HepG2 (cell line): ENCODE results near the gene PLOD2. TPM values are rescaled to one million over a fixed set of nuclear protein-coding genes. Genes with fewer than 3 reads are reported as not detected.

ENCODE experiments used
- ADNP ChIP-seq: sonication (generic); formaldehyde crosslinking; IDR thresholded peaks from 2 replicates; pipeline ENCODE4 v1.4.0; 2020; ENCODE audit warnings: missing genetic modification reagents
- CBX2 ChIP-seq, 2 experiments: fragments of 200-600 bp in 1 of 2; sonication (generic); formaldehyde crosslinking in 1 of 2; IDR thresholded peaks; 2 replicates each; pipeline versions ENCODE4 v1.7.0 to v1.8.1; 2018 to 2022; ENCODE audit warnings: low read depth in 2 of 2, low read length in 1 of 2, mild to moderate bottlenecking in 1 of 2, missing genetic modification reagents in 1 of 2
- ETV5 ChIP-seq: IDR thresholded peaks from 2 replicates; pipeline ENCODE4 v1.6.1; 2018; ENCODE audit warnings: missing biosample characterization, missing genetic modification reagents, inconsistent platforms, borderline replicate concordance
- HOXA3 ChIP-seq: sonication (generic); formaldehyde crosslinking; IDR thresholded peaks from 2 replicates; pipeline ENCODE4 v1.5.0; 2020; ENCODE audit warnings: missing genetic modification reagents
- HOXA9 ChIP-seq: sonication (generic); formaldehyde crosslinking; IDR thresholded peaks from 2 replicates; pipeline ENCODE4 v1.8.1; 2022; ENCODE audit warnings: missing genetic modification reagents, mild to moderate bottlenecking, moderate library complexity, borderline replicate concordance
- KDM5B ChIP-seq: sonication (generic); formaldehyde crosslinking; IDR thresholded peaks from 2 replicates; pipeline ENCODE4 v1.4.0; 2020; ENCODE audit warnings: missing genetic modification reagents, mild to moderate bottlenecking, borderline replicate concordance
- SOX6 ChIP-seq, 2 experiments: fragments of 450-650 bp in 1 of 2; sonication (generic) in 1 of 2; formaldehyde crosslinking in 1 of 2; IDR thresholded peaks; 2 replicates each; pipeline versions ENCODE4 v1.4.0 to v1.6.1; 2017 to 2020; ENCODE audit warnings: antibody characterized with exemption in 1 of 2, mild to moderate bottlenecking in 1 of 2, missing genetic modification reagents in 1 of 2
- SPEN ChIP-seq: sonication (generic); formaldehyde crosslinking; IDR thresholded peaks from 2 replicates; pipeline ENCODE4 v1.5.1; 2020; ENCODE audit warnings: low read depth, mild to moderate bottlenecking, missing genetic modification reagents
- WIZ ChIP-seq: sonication (generic); formaldehyde crosslinking; IDR thresholded peaks from 2 replicates; pipeline ENCODE4 v1.5.1; 2020; ENCODE audit warnings: mild to moderate bottlenecking, missing genetic modification reagents
- ZBED4 ChIP-seq: sonication (generic); formaldehyde crosslinking; IDR thresholded peaks from 2 replicates; pipeline ENCODE4 v1.4.0; 2020; ENCODE audit warnings: missing genetic modification reagents, borderline replicate concordance
- ZBTB38 ChIP-seq: sonication (generic); formaldehyde crosslinking; IDR thresholded peaks from 2 replicates; pipeline ENCODE4 v1.5.1; 2020; ENCODE audit warnings: mild to moderate bottlenecking, missing genetic modification reagents
- ZNF710 ChIP-seq: sonication (generic); formaldehyde crosslinking; IDR thresholded peaks from 2 replicates; pipeline ENCODE4 v1.5.0; 2020; ENCODE audit warnings: mild to moderate bottlenecking, missing genetic modification reagents, borderline replicate concordance
- ZSCAN20 ChIP-seq: sonication (generic); formaldehyde crosslinking; IDR thresholded peaks from 2 replicates; pipeline ENCODE4 v1.4.0; 2020; ENCODE audit warnings: missing genetic modification reagents, mild to moderate bottlenecking, borderline replicate concordance
- polyA plus RNA-seq, 8 experiments: library from polyadenylated mRNA; depleted of rRNA in 3 of 8; stranded (reverse) in 7 of 8; unstranded in 1 of 8; fragments of >200 nt; fragmentation: Illumina TruSeq in 4 of 8; extraction: Trizol in 4 of 8; gene quantifications; 2 replicates each; pipeline versions ENCODE4 v1.2.1 to v1.2.3, GENCODE V29; 2011 to 2016; ENCODE audit warnings: low read depth in 4 of 8, missing spikeins in 1 of 8, mixed read lengths in 1 of 8; ENCODE audit not compliant: insufficient read depth in 1 of 8
- total RNA-seq, 5 experiments: library from RNA; depleted of rRNA; stranded (reverse); fragments of >200 nt; fragmentation: Illumina TruSeq; extraction: Trizol; gene quantifications; 2 replicates each; pipeline ENCODE4 v1.2.3, GENCODE V29; 2016; ENCODE audit warnings: low read depth in 1 of 5
- TF ChIP-seq, protein P1 (sequence below): sonication (generic); formaldehyde crosslinking; IDR thresholded peaks from 2 replicates; pipeline ENCODE4 v1.8.1; 2023; ENCODE audit warnings: mild to moderate bottlenecking, missing genetic modification reagents
- TF ChIP-seq, protein P2 (sequence below): sonication (generic); formaldehyde crosslinking; conservative IDR thresholded peaks from 2 replicates; pipeline ENCODE4 v1.4.0; 2020; ENCODE audit warnings: mild to moderate bottlenecking, missing genetic modification reagents, moderate library complexity
- TF ChIP-seq, protein P3 (sequence below): sonication (generic); formaldehyde crosslinking; IDR thresholded peaks from 2 replicates; pipeline ENCODE4 v1.4.0; 2020; ENCODE audit warnings: missing genetic modification reagents

PLOD2 gene
- total and polyA plus RNA-seq, 2 of the 13 experiments (the other 11 are each of a cell fraction or from before 2014, with no cell fraction given), result 107 to 161 TPM

- TF ChIP-seq, protein P1, sequence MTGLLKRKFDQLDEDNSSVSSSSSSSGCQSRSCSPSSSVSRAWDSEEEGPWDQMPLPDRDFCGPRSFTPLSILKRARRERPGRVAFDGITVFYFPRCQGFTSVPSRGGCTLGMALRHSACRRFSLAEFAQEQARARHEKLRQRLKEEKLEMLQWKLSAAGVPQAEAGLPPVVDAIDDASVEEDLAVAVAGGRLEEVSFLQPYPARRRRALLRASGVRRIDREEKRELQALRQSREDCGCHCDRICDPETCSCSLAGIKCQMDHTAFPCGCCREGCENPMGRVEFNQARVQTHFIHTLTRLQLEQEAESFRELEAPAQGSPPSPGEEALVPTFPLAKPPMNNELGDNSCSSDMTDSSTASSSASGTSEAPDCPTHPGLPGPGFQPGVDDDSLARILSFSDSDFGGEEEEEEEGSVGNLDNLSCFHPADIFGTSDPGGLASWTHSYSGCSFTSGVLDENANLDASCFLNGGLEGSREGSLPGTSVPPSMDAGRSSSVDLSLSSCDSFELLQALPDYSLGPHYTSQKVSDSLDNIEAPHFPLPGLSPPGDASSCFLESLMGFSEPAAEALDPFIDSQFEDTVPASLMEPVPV (CRISPR knock-in tag), result no peak
- TF ChIP-seq SOX6 (IDR thresholded peaks at IDR 0.05), result no peak
- peak; percentile 32; the same call in 1 of the 2 replicates for TF ChIP-seq SOX6 (CRISPR knock-in tag; IDR thresholded peaks at IDR 0.05)
- no peak for TF ChIP-seq WIZ (CRISPR knock-in tag)
- TF ChIP-seq, protein P2, sequence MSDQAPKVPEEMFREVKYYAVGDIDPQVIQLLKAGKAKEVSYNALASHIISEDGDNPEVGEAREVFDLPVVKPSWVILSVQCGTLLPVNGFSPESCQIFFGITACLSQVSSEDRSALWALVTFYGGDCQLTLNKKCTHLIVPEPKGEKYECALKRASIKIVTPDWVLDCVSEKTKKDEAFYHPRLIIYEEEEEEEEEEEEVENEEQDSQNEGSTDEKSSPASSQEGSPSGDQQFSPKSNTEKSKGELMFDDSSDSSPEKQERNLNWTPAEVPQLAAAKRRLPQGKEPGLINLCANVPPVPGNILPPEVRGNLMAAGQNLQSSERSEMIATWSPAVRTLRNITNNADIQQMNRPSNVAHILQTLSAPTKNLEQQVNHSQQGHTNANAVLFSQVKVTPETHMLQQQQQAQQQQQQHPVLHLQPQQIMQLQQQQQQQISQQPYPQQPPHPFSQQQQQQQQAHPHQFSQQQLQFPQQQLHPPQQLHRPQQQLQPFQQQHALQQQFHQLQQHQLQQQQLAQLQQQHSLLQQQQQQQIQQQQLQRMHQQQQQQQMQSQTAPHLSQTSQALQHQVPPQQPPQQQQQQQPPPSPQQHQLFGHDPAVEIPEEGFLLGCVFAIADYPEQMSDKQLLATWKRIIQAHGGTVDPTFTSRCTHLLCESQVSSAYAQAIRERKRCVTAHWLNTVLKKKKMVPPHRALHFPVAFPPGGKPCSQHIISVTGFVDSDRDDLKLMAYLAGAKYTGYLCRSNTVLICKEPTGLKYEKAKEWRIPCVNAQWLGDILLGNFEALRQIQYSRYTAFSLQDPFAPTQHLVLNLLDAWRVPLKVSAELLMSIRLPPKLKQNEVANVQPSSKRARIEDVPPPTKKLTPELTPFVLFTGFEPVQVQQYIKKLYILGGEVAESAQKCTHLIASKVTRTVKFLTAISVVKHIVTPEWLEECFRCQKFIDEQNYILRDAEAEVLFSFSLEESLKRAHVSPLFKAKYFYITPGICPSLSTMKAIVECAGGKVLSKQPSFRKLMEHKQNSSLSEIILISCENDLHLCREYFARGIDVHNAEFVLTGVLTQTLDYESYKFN (CRISPR knock-in tag), result peak; percentile 34
- no peak for TF ChIP-seq CBX2 (IDR thresholded peaks at IDR 0.05; ENCODE audit: low read depth, low read length)
- no peak for TF ChIP-seq CBX2 (CRISPR knock-in tag; IDR thresholded peaks at IDR 0.05; ENCODE audit: low read depth)
- TF ChIP-seq, protein P3, sequence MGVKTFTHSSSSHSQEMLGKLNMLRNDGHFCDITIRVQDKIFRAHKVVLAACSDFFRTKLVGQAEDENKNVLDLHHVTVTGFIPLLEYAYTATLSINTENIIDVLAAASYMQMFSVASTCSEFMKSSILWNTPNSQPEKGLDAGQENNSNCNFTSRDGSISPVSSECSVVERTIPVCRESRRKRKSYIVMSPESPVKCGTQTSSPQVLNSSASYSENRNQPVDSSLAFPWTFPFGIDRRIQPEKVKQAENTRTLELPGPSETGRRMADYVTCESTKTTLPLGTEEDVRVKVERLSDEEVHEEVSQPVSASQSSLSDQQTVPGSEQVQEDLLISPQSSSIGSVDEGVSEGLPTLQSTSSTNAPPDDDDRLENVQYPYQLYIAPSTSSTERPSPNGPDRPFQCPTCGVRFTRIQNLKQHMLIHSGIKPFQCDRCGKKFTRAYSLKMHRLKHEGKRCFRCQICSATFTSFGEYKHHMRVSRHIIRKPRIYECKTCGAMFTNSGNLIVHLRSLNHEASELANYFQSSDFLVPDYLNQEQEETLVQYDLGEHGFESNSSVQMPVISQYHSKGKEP, result no peak
- TF ChIP-seq HOXA9 (CRISPR knock-in tag), result no peak
- no peak for TF ChIP-seq HOXA3 (CRISPR knock-in tag)
- TF ChIP-seq ZBED4 (CRISPR knock-in tag), result no peak
- TF ChIP-seq ZBTB38 (CRISPR knock-in tag), result no peak
- no peak for TF ChIP-seq ZSCAN20
- no peak for TF ChIP-seq ETV5
- TF ChIP-seq ADNP (CRISPR knock-in tag), result no peak
- TF ChIP-seq SPEN (CRISPR knock-in tag), result no peak
- no peak for TF ChIP-seq ZNF710 (CRISPR knock-in tag)
- no peak for TF ChIP-seq KDM5B
These were observed 8.2 kb downstream of the PLOD2 start (continued) for GRCh38 chr3:146152834-146153233.
